IPS-18c (cell line): ENCODE data around the gene MORN1.

Experiments used
- H3K4me3 ChIP-seq: 2 replicates; pipeline ENCODE4 v1.7.0; 2013; ENCODE audit warnings: low read depth, mild to moderate bottlenecking, low read length, moderate library complexity; ENCODE audit not compliant: insufficient read depth
- H3K9me3 ChIP-seq: one replicate; pipeline ENCODE4 v1.6.1; 2013; ENCODE audit warnings: mild to moderate bottlenecking, low read length, moderate library complexity; ENCODE audit not compliant: control insufficient read depth, insufficient read depth

Gene MORN1

GRCh38 chr1:2275796-2276536 lies 115.4 kb downstream of the MORN1 start:
- no peaks in the 10 kb centered on the region for H3K9me3 ChIP-seq
- no peak overlapping the region for H3K4me3 ChIP-seq

- Histone ChIP-seq H3K9me3 (no peaks in the 10 kb centered on the region), H3K4me3 (no peak overlapping the region)
Measured at GRCh38 chr1:2274929-2275475, 116.4 kb downstream of the MORN1 start.

GRCh38 chr1:2274231-2274928 lies 117.0 kb downstream of the MORN1 start:
- H3K4me3 ChIP-seq, result no peak overlapping the region
- no peaks in the 10 kb centered on the region for H3K9me3 ChIP-seq

GRCh38 chr1:2273401-2274090 lies 117.8 kb downstream of the MORN1 start:
- Histone ChIP-seq H3K4me3 (no peak overlapping the region), H3K9me3 (no peaks in the 10 kb centered on the region)

- H3K4me3 ChIP-seq, result no peak overlapping the region
- H3K9me3 ChIP-seq, result no peaks in the 10 kb centered on the region
Measured at GRCh38 chr1:2272686-2273400, 118.5 kb downstream of the MORN1 start.

GRCh38 chr1:2271841-2272655 lies 119.3 kb downstream of the MORN1 start:
- no peaks in the 10 kb centered on the region for H3K9me3 ChIP-seq

More at GRCh38 chr1:2271841-2272655, 119.3 kb downstream of the MORN1 start:
- H3K4me3 ChIP-seq, result no peak overlapping the region
